K562 (cell line): Measurements from ENCODE around the gene ACTBL2. TPM values are rescaled to one million over a fixed set of nuclear protein-coding genes. Genes with fewer than 3 reads are reported as not detected.

ENCODE experiments used
- ATAC-seq: fragments of 200-7000 bp; cut with Tn5 transposase; 3 replicates; pipeline ENCODE4 v1.9.1; 2020; ENCODE audit warnings: moderate library complexity
- BruUV-seq: library from RNA; stranded (reverse); fragments of 400-500 nt; replicated peaks from 2 replicates; lab custom pipeline; 2021; lab: Mats Ljungman, UMichigan
- CTCF ChIA-PET: fragments of 300-600 bp; formaldehyde crosslinking; extraction: SDS; loops from one replicate; lab custom pipeline; 2021; ENCODE audit warnings: low intra/inter-chr PET ratio; lab: Yijun Ruan, JAX
- POLR2A ChIA-PET: fragments of 300-600, 350-650 bp; sonication (Branson Sonifier 250); formaldehyde crosslinking; extraction: SDS; loops from one replicate; lab custom pipeline; 2021; ENCODE audit warnings: antibody characterized with exemption, inconsistent platforms; lab: Yijun Ruan, JAX
- DNase-seq, 4 experiments: peaks; one replicate each; pipeline versions ENCODE4 v3.0.0 to v3.0.0-alpha.2; 2011 to 2018; ENCODE audit warnings: low spot score in 3 of 4, mixed read lengths in 3 of 4; ENCODE audit errors: extremely low read depth in 1 of 4
- FAIRE-seq: peaks from 2 replicates; lab custom pipeline; 2011; peaks lifted over from hg19 to GRCh38; lab: Jason Lieb, UNC
- H2AFZ ChIP-seq: 2 replicates; pipeline ENCODE4 v1.6.0; 2011; ENCODE audit warnings: low read depth, low read length, control low read depth, inconsistent platforms
- H3K27ac ChIP-seq: fragments of 200-600 bp; 3 replicates; pipeline ENCODE4 v1.8.0; 2011; ENCODE audit warnings: low read depth, mild to moderate bottlenecking, control low read depth, inconsistent platforms, low read length, moderate library complexity, mixed read lengths; ENCODE audit errors: extremely low read depth
- H3K27me3 ChIP-seq, 2 experiments: fragments of 300-600 bp in 1 of 2; 2 replicates in 1 of 2; 3 replicates in 1 of 2; pipeline versions ENCODE4 v1.6.0 to v1.8.0; 2011; ENCODE audit warnings: inconsistent platforms in 2 of 2, low read length in 2 of 2, mild to moderate bottlenecking in 1 of 2, mixed read lengths in 1 of 2, moderate library complexity in 1 of 2; ENCODE audit not compliant: control insufficient read depth in 2 of 2, insufficient read depth in 2 of 2
- H3K36me3 ChIP-seq: fragments of 300-600 bp; 3 replicates; pipeline ENCODE4 v1.8.0; 2011; ENCODE audit warnings: mild to moderate bottlenecking, low read length, inconsistent platforms; ENCODE audit not compliant: control insufficient read depth, insufficient read depth
- H3K4me1 ChIP-seq, 2 experiments: fragments of 200-600 bp in 1 of 2; replicated peaks in 1 of 2; 2 replicates in 1 of 2; 3 replicates in 1 of 2; pipeline versions ENCODE4 v1.5.1 to v1.8.0; 2011; ENCODE audit warnings: inconsistent platforms in 2 of 2, low read length in 2 of 2, mild to moderate bottlenecking in 1 of 2, mixed read lengths in 1 of 2, moderate library complexity in 1 of 2; ENCODE audit not compliant: control insufficient read depth in 2 of 2, insufficient read depth in 2 of 2
- H3K4me2 ChIP-seq: 2 replicates; pipeline ENCODE4 v1.6.1; 2011; ENCODE audit warnings: low read length, control low read depth, inconsistent platforms, mixed read lengths; ENCODE audit not compliant: insufficient read depth
- H3K4me3 ChIP-seq: fragments of 200-600 bp; sonication (generic), shearing (Covaris generic); 2 replicates; pipeline ENCODE4 v1.5.1; 2016; ENCODE audit warnings: control low read depth, inconsistent platforms
- H3K79me2 ChIP-seq: fragments of 200-600 bp; 3 replicates; pipeline ENCODE4 v1.8.0; 2011; ENCODE audit warnings: low read length, inconsistent platforms; ENCODE audit not compliant: control insufficient read depth, insufficient read depth
- H3K9ac ChIP-seq, 2 experiments: 2 replicates each; pipeline versions ENCODE4 v1.6.0 to v1.6.1; 2011; ENCODE audit warnings: low read depth in 2 of 2, low read length in 2 of 2, control low read depth in 1 of 2, inconsistent platforms in 1 of 2, mild to moderate bottlenecking in 1 of 2, mixed read lengths in 1 of 2; ENCODE audit not compliant: insufficient read depth in 1 of 2
- H3K9me1 ChIP-seq: one replicate; pipeline ENCODE4 v1.6.0; 2011; ENCODE audit warnings: inconsistent platforms, mild to moderate bottlenecking, low read length, moderate library complexity; ENCODE audit not compliant: control insufficient read depth, insufficient read depth
- H3K9me3 ChIP-seq: replicated peaks from 2 replicates; pipeline ENCODE4 v1.5.1; 2011; ENCODE audit warnings: low read depth, low read length, inconsistent platforms; ENCODE audit not compliant: control insufficient read depth, insufficient read depth
- H4K20me1 ChIP-seq: replicated peaks from 2 replicates; pipeline ENCODE4 v1.6.1; 2011; ENCODE audit warnings: low read length, inconsistent platforms, mixed read lengths; ENCODE audit not compliant: control insufficient read depth, insufficient read depth
- CHD1 ChIP-seq: fragments of 200-600 bp; sonication (generic); IDR thresholded peaks from one replicate; pipeline ENCODE4 v1.6.1; 2012; ENCODE audit warnings: mild to moderate bottlenecking, moderate library complexity, low read length, inconsistent platforms
- KDM2B ChIP-seq: fragments of 250-450 bp; sonication (Bioruptor Pico); IDR thresholded peaks from 2 replicates; pipeline ENCODE4 v1.8.0; 2021; ENCODE audit warnings: mild to moderate bottlenecking, moderate library complexity
- LCOR ChIP-seq: sonication (generic); formaldehyde crosslinking; IDR thresholded peaks from 2 replicates; pipeline ENCODE4 v1.8.0; 2022; ENCODE audit warnings: mild to moderate bottlenecking, missing genetic modification reagents
- MYBL2 ChIP-seq, 2 experiments: fragments of 450-650 bp in 1 of 2; sonication (generic) in 1 of 2; formaldehyde crosslinking in 1 of 2; IDR thresholded peaks; 2 replicates each; pipeline versions ENCODE4 v1.6.1 to v1.8.1; 2017 to 2022; ENCODE audit warnings: borderline replicate concordance in 1 of 2, inconsistent platforms in 1 of 2, low read depth in 1 of 2, mild to moderate bottlenecking in 1 of 2, missing genetic modification reagents in 1 of 2, moderate library complexity in 1 of 2
- NCOA6 ChIP-seq: fragments of 450-650 bp; IDR thresholded peaks from 2 replicates; pipeline ENCODE4 v1.6.1; 2017; ENCODE audit warnings: mild to moderate bottlenecking
- PHB2 ChIP-seq: fragments of 450-650 bp; IDR thresholded peaks from 2 replicates; pipeline ENCODE4 v1.6.1; 2017; ENCODE audit warnings: low read depth
- POLR2AphosphoS2 ChIP-seq: IDR thresholded peaks from 2 replicates; pipeline ENCODE4 v1.6.1; 2012; ENCODE audit warnings: low read length, improper control_type of control experiment
- RFX1 ChIP-seq: fragments of 450-650 bp; IDR thresholded peaks from 2 replicates; pipeline ENCODE4 v1.6.1; 2016; ENCODE audit warnings: mild to moderate bottlenecking, moderate library complexity
- RUNX1 ChIP-seq: sonication (generic); IDR thresholded peaks from 2 replicates; pipeline ENCODE4 v1.6.1; 2016; ENCODE audit warnings: antibody characterized with exemption, low read depth
- SPI1 ChIP-seq: IDR thresholded peaks from 2 replicates; pipeline ENCODE4 v1.6.1; 2011; ENCODE audit warnings: low read depth, low read length, control low read depth, borderline replicate concordance
- TARDBP ChIP-seq: fragments of 450-650 bp; IDR thresholded peaks from 2 replicates; pipeline ENCODE4 v1.6.1; 2016
- XRCC4 ChIP-seq: IDR thresholded peaks from one replicate; pipeline ENCODE4 v1.6.1; 2011; ENCODE audit not compliant: insufficient read depth, insufficient read length; ENCODE audit errors: extremely low read depth
- ZBED1 ChIP-seq: IDR thresholded peaks from 2 replicates; pipeline ENCODE4 v1.6.1; 2014
- ZNF232 ChIP-seq: sonication (generic); formaldehyde crosslinking; IDR thresholded peaks from 2 replicates; pipeline ENCODE4 v1.8.0; 2022; ENCODE audit warnings: mild to moderate bottlenecking, missing genetic modification reagents
- WGBS: fragments of 100-300 bp; shearing (Covaris generic); methylation state at CpG from one replicate; pipeline ENCODE4 v1.1.6; 2016; ENCODE audit warnings: low coverage, mixed read lengths; ENCODE audit not compliant: insufficient coverage; ENCODE audit errors: missing lambda C conversion rate; 5-methylcytosine and 5-hydroxymethylcytosine counted together
- in situ Hi-C: fragments of 300-500 bp; cut with MboI; formaldehyde crosslinking; loops from 4 replicates; pipeline ENCODE4 v1.15.0; 2018; ENCODE audit warnings: inconsistent platforms, mixed read lengths
- intact Hi-C: fragments of 100-400 bp; cut with micrococcal nuclease; formaldehyde crosslinking; loops from 2 replicates; pipeline ENCODE4 v1.14.2; 2022
- polyA plus RNA-seq, 8 experiments: library from polyadenylated mRNA; depleted of rRNA in 4 of 8; stranded (reverse) in 5 of 8; unstranded in 3 of 8; fragments of >200 nt; fragmentation: Nextera tagmentation in 2 of 8; fragmentation: Illumina TruSeq in 1 of 8; extraction: Ambion mirVana in 2 of 8; extraction: Trizol in 1 of 8; gene quantifications; 2 replicates each; pipeline versions ENCODE4 v1.2.1 to v1.2.3, GENCODE V29; 2011 to 2014; ENCODE audit warnings: inconsistent platforms in 1 of 8, missing spikeins in 1 of 8
- total RNA-seq, 7 experiments: library from RNA; depleted of rRNA in 6 of 7; stranded (reverse); fragments of >200 nt in 6 of 7; fragmentation: Illumina TruSeq in 2 of 7; extraction: Trizol in 2 of 7; gene quantifications; 2 replicates each; pipeline versions ENCODE4 v1.2.1 to v1.2.3, GENCODE V29; 2011 to 2021; ENCODE audit warnings: low replicate concordance in 1 of 7
- TF ChIP-seq, protein P1 (sequence below): fragments of 250-450 bp; sonication (Bioruptor Pico); IDR thresholded peaks from 2 replicates; pipeline ENCODE4 v1.8.0; 2022; ENCODE audit warnings: inconsistent platforms, mild to moderate bottlenecking, moderate library complexity, borderline replicate concordance

The ACTBL2 gene
- total and polyA plus RNA-seq, 9 of the 15 experiments (the other 6 are each of a cell fraction or from before 2014, with no cell fraction given), result not detected

GRCh38 chr5:57450991-57451876, 31.4 kb downstream of the ACTBL2 start:
- no peaks in the 10 kb centered on the region for H3K9me1 ChIP-seq
- no peaks in the 10 kb centered on the region for H3K4me1 ChIP-seq
- no peak overlapping the region for H2AFZ ChIP-seq
- ChIA-PET CTCF (no interaction called here), POLR2A (interaction anchor here (0.9 kb wide), 1 partner anchor 10 kb away, joined by 3 read pairs; no protein-coding TSS in a partner anchor)
- no peaks in the 10 kb centered on the region for H3K9me3 ChIP-seq
- no peak overlapping the region for H3K4me2 ChIP-seq
- no TSS peak for BruUV-seq
- H3K79me2 ChIP-seq, result no peaks in the 10 kb centered on the region
- no peak overlapping the region for H3K9ac ChIP-seq
- no peak overlapping the region for H3K27ac ChIP-seq
- TF ChIP-seq ZNF232 (CRISPR knock-in tag) (no peak), ZBED1 (no peak), KDM2B (CRISPR knock-in tag) (no peak), RUNX1 (no peak)
- H3K27me3 ChIP-seq, result peaks cover 2 to 7% of the 10 kb centered on the region in 2 experiments; a peak in 1 of 5 replicates
- no peaks in the 10 kb centered on the region for H4K20me1 ChIP-seq
- ATAC-seq (no peak), FAIRE-seq (no peak), DNase-seq (no peak)
- H3K4me3 ChIP-seq, result no peak overlapping the region
- H3K36me3 ChIP-seq, result no peaks in the 10 kb centered on the region
- intact Hi-C loops, result no loop called here
- 0% methylated on average over 4 of the region's 4 CpGs for WGBS
- in situ Hi-C loops, result no loop called here

- in situ Hi-C loops, result no loop called here
- Histone ChIP-seq H3K36me3 (no peaks in the 10 kb centered on the region), H3K4me2 (no peak overlapping the region), H3K27me3 (no peaks in the 10 kb centered on the region), H3K9me1 (no peaks in the 10 kb centered on the region), H3K79me2 (no peaks in the 10 kb centered on the region), H3K9me3 (no peaks in the 10 kb centered on the region), H3K4me1 (peaks cover 0 to under 1% of the 10 kb centered on the region in 2 experiments; a peak in 2 of 5 replicates), H3K27ac (no peak overlapping the region), H3K9ac (no peak overlapping the region), H3K4me3 (no peak overlapping the region), H4K20me1 (no peaks in the 10 kb centered on the region), H2AFZ (no peak overlapping the region)
- WGBS, result 0% methylated on average over 1 of the region's 1 CpG
- ChIA-PET POLR2A (no interaction called here), CTCF (no interaction called here)
- intact Hi-C loops, result no loop called here
- DNase-seq (no peak), ATAC-seq (no peak), FAIRE-seq (no peak)
- no TSS peak for BruUV-seq
- TF ChIP-seq NCOA6, result no peak
- TF ChIP-seq MYBL2 (IDR thresholded peaks at IDR 0.05; ENCODE audit: low read depth), result no peak
- no peak for TF ChIP-seq MYBL2 (CRISPR knock-in tag; IDR thresholded peaks at IDR 0.05; ENCODE audit: borderline replicate concordance)
- TF ChIP-seq, protein P1, sequence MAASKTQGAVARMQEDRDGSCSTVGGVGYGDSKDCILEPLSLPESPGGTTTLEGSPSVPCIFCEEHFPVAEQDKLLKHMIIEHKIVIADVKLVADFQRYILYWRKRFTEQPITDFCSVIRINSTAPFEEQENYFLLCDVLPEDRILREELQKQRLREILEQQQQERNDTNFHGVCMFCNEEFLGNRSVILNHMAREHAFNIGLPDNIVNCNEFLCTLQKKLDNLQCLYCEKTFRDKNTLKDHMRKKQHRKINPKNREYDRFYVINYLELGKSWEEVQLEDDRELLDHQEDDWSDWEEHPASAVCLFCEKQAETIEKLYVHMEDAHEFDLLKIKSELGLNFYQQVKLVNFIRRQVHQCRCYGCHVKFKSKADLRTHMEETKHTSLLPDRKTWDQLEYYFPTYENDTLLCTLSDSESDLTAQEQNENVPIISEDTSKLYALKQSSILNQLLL, result no peak
- TF ChIP-seq LCOR, result no peak
- TF ChIP-seq POLR2AphosphoS2, result no peak
- TF ChIP-seq SPI1, result no peak
- no peak for TF ChIP-seq TARDBP
- TF ChIP-seq XRCC4, result no peak
- TF ChIP-seq CHD1, result no peak
- no peak for TF ChIP-seq PHB2
- TF ChIP-seq RFX1, result no peak
These were observed 33.9 kb downstream of the ACTBL2 start for GRCh38 chr5:57448751-57449150.
